Measurements from ENCODE around the gene CDR2L. TPM values are rescaled to one million over a fixed set of nuclear protein-coding genes. Genes with fewer than 3 reads are reported as not detected.
"Not testable (repeated sequence)": the region's sequence is repeated elsewhere in the genome, so short reads cannot be mapped to it uniquely, and the experiment has no call there.

Gene CDR2L
- total RNA-seq, 4 donors from 2014 or later, result 7.4 to 80.7 (median 53.9) TPM

DNA sequence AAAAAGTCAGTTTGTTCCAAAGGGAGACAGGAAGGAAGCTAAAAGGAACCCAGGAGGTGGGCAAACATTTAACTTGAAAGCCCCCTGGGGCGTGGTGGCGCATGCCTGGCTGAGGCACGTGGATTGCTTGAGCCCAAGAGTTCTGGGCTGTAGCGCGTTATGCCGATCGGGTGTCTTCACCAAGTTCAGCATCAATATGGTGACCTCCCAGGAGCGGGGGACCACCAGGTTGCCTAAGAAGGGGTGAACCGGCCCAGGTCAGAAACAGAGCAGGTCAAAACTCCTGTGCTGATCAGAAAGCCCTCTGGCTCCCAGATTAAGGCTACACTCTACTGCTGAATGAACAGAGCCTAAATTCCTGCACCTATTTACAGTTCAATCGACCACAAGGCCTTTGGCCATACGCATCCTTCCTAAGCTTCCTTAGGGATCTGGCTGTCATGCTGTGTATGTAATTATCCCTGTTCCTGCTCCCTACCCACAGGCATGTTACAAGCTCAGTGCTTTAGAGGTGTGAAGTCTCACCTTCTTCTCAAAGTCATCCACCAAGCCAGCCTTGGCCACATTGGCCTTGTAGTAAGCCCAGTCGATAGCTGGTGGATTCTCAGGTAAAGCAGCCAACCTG lies 54.3 kb downstream of the CDR2L start:
- Histone ChIP-seq H3K36me3 (peaks cover 0 to 43% (median 4%) of the 10 kb centered on the region in 3 donors), H3K27ac (no peak overlapping the region), H3K4me1 (peaks cover 0 to 9% (median 3%) of the 10 kb centered on the region in 4 donors), H3K27me3 (no peaks in the 10 kb centered on the region), H3K9me3 (no peaks in the 10 kb centered on the region), H3K4me3 (no peak overlapping the region)
- no peak for DNase-seq
- TF ChIP-seq POLR2A (IDR thresholded peaks at IDR 0.05), result no peak
- TF ChIP-seq, protein P1, sequence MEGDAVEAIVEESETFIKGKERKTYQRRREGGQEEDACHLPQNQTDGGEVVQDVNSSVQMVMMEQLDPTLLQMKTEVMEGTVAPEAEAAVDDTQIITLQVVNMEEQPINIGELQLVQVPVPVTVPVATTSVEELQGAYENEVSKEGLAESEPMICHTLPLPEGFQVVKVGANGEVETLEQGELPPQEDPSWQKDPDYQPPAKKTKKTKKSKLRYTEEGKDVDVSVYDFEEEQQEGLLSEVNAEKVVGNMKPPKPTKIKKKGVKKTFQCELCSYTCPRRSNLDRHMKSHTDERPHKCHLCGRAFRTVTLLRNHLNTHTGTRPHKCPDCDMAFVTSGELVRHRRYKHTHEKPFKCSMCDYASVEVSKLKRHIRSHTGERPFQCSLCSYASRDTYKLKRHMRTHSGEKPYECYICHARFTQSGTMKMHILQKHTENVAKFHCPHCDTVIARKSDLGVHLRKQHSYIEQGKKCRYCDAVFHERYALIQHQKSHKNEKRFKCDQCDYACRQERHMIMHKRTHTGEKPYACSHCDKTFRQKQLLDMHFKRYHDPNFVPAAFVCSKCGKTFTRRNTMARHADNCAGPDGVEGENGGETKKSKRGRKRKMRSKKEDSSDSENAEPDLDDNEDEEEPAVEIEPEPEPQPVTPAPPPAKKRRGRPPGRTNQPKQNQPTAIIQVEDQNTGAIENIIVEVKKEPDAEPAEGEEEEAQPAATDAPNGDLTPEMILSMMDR (IDR thresholded peaks at IDR 0.05), result no peak

DNA sequence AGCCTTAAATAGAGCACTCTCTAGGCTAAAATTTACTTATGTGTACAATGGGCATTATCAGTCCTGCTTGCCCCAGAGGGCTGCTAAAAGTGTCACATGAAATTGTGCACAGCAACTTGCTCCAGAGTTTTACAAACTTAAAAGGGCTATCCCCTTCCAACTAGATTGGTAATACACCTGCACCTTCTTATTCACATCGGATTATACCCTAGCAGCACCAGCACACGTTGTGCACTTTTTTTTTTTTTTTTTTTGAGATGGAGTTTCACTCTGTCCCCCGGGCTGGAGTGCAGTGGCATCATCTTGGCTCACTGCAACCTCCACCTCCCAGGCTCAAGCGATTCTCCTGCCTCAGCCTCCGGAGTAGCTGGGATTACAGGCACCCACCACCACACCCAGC lies 56.4 kb downstream of the CDR2L start:
- DNase-seq, H3K4me3 ChIP-seq, H3K9me3 ChIP-seq, H3K27ac ChIP-seq, H3K27me3 ChIP-seq: not testable (repeated sequence)
- Histone ChIP-seq H3K36me3 (peaks cover 0 to 35% (median 4%) of the 10 kb centered on the region in 3 donors), H3K4me1 (peaks cover 0 to 19% (median 11%) of the 10 kb centered on the region in 4 donors)

DNA sequence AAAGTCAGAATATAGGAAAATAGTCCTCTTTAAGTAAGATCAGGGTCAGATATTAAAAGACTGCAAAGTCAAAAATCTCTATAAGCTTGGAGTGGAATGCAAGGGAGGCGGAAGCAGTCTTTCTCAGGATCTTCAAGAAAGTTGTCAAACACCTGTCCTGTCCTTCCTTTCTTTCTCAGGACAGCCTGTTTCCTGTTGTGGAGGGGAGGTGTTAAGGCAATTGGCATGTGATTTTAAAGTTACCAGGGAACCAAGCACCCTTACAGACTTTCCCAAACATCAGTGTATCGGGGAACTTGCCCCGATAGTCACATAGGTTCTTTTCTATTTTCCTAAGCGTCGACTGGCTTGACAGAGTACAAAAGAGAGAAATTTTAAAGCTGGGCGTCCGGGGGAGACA lies 57.3 kb downstream of the CDR2L start:
- Histone ChIP-seq H3K9me3 (no peaks in the 10 kb centered on the region), H3K27me3 (no peaks in the 10 kb centered on the region), H3K36me3 (peaks cover 0 to 26% (median 2%) of the 10 kb centered on the region in 3 donors), H3K4me3 (no peak overlapping the region), H3K4me1 (peaks cover 0 to 25% (median 11%) of the 10 kb centered on the region in 4 donors), H3K27ac (no peak overlapping the region)
- no peak for TF ChIP-seq POLR2A (IDR thresholded peaks at IDR 0.05)
- TF ChIP-seq, protein P1 (IDR thresholded peaks at IDR 0.05), result no peak
- peak in 1 of 3 donors; percentile 5 for DNase-seq

DNA sequence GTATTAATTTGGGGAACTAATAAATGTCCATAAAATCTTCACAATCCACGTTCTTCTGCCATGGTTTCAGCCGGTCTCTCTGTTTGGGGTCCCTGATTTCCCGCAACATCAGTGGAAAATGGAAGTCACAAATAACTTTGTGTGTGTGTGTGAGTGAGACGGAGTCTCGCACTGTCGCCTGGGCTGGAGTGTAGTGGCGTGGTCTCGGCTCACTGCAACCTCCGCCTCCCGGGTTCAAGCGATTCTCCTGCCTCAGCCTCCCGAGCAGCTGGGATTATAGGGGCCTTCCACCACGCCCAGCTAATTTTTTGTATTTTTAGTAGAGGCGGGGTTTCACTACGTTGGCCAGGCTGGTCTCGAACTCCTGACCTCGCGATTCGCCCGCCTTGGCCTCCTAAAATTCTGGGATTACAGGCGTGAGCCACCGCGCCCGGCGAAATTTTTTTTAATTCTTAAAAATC lies 58.5 kb downstream of the CDR2L start:
- Histone ChIP-seq H3K27ac (peak overlapping the region; percentile 90 to 99 (median 98)), H3K4me3 (peak overlapping the region; percentile 59 to 98 (median 96)), H3K4me1 (peaks cover 0 to 25% (median 11%) of the 10 kb centered on the region in 4 donors), H3K36me3 (peaks cover 0 to 23% (median 0%) of the 10 kb centered on the region in 3 donors)
- not testable (repeated sequence) for H3K9me3 ChIP-seq, DNase-seq, H3K27me3 ChIP-seq

DNA sequence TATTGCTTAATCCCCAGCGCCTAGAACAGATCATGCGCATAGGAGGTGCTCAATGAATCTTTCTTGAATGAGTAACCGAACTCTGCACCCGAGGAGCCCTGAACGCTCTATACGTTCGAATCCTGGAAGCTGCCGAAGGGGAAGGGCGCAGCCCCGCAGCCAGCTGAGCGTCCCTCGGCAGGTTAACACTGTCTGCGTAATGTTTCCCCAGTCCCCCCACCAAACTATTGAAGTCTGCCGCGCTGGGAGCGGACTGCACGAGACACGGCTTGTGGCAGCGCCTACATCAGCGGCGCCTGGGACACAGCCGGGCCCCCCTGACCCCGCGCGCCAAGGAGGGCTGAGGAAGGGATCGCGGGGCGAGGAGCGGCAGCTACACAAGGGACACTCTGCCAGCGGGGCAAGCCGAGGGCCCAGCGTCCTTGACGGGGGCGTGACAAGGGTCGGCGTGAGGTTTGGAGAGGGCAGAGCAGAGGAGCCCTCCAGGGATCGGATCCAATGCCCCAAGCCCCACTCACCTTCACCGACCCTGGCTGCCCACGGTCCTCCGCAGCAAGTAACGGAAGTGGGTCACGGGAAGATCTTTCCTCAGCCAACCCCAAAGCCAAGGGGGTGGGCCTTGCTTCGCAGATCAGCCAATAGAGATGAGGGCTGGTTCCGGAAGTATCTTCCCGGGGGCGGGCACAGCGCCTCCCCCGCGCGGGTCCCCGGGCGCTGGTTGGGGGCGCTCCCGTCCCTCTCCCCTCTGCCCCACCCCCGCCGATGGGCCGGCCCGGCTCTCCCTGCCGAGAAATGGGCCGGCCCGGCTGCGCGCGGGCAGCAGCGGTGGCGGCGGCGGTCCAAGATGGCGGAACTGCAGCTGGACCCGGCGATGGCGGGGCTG lies 59.2 kb downstream of the CDR2L start, which contains the start of the genes ATP5PD and KCTD2:
Gene ATP5PD, minus strand, starts transcription at position 563 of the 883 bp plus-strand sequence. CDS start 4,319 bp downstream, outside the sequence.
Gene KCTD2, plus strand, starts transcription at position 819 of the 883 bp plus-strand sequence. Its CDS starts 26 bp downstream, at position 845.
- TF ChIP-seq, protein P1 (IDR thresholded peaks at IDR 0.05), result no peak
- TF ChIP-seq POLR2A (IDR thresholded peaks at IDR 0.05), result peak; percentile 94 to 96
- DNase-seq, result peak; percentile 91 to 97 (median 95)
- H3K9me3 ChIP-seq, result no peaks in the 10 kb centered on the region
- H3K4me1 ChIP-seq, result peaks cover 0 to 25% (median 11%) of the 10 kb centered on the region in 4 donors
- H3K36me3 ChIP-seq, result peaks cover 0 to 19% (median 0%) of the 10 kb centered on the region in 3 donors
- H3K27me3 ChIP-seq, result no peaks in the 10 kb centered on the region
- H3K4me3 ChIP-seq, result peak within 1 kb of the TSS; percentile 59 to 98 (median 96)
- peak within 1 kb of the TSS; percentile 90 to 99 (median 98) for H3K27ac ChIP-seq

DNA sequence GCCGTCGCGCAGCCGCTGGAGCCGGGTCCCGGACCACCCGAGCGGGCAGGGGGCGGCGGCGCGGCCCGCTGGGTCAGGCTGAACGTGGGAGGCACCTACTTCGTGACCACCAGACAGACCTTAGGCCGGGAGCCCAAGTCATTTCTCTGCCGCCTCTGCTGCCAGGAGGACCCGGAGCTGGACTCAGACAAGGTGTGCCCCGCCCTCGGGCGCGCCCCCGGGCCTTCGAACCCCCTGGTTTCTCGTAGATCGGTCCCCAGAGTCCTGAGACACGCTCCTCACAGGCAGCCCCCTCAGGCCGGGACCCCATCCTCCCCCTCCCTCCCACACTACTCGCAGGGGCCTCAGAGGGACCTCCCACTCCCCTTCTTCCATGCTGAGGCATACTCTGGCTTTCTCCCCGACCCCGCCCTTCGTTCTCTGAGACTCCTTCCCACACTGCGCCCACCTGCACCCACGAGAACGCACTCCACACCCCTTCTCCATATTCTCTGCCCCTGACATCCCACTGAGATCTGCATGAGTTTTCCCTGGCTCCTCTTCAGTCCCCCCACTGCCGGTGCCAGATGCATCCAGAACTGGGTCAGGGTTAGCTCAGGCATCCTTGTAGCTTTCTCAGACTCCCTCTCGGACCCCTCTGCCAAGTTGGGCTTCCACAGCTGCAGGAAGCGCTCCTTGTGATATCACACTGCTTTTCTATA lies 60.1 kb downstream of the CDR2L start:
- Histone ChIP-seq H3K9me3 (no peaks in the 10 kb centered on the region), H3K27ac (peak overlapping the region; percentile 90 to 99 (median 98)), H3K27me3 (no peaks in the 10 kb centered on the region), H3K4me3 (peak overlapping the region; percentile 59 to 98 (median 96)), H3K4me1 (peaks cover 0 to 25% (median 11%) of the 10 kb centered on the region in 4 donors), H3K36me3 (peaks cover 0 to 19% (median 0%) of the 10 kb centered on the region in 3 donors)
- peak in 2 of 3 donors; percentile 69 to 73 for DNase-seq
- TF ChIP-seq POLR2A (IDR thresholded peaks at IDR 0.05), result no peak
- TF ChIP-seq, protein P1 (IDR thresholded peaks at IDR 0.05), result no peak
